Caco-2 (cell line): ENCODE results near the gene ENO1. TPM values are rescaled to one million over a fixed set of nuclear protein-coding genes. Genes with fewer than 3 reads are reported as not detected.

Experiments used
- BruUV-seq: library from RNA; stranded (reverse); fragments of 400-500 nt; replicated peaks from 2 replicates; lab custom pipeline; 2021; lab: Mats Ljungman, UMichigan
- CTCF ChIA-PET: fragments of 300-600 bp; sonication (Branson Sonifier 250); formaldehyde crosslinking; loops from one replicate; lab custom pipeline; 2022; ENCODE audit warnings: antibody characterized with exemption; lab: Charles Lee
- POLR2A ChIA-PET: fragments of 300-600 bp; sonication (Branson Sonifier 250); formaldehyde crosslinking; loops from one replicate; lab custom pipeline; 2022; ENCODE audit warnings: antibody characterized with exemption; lab: Charles Lee
- DNase-seq, 2 experiments: peaks; one replicate each; pipeline versions ENCODE4 v3.0.0 to v3.0.0-alpha.2; 2020 to 2022
- H3K27me3 ChIP-seq: replicated peaks from 2 replicates; pipeline ENCODE4 v1.6.0; 2011; ENCODE audit warnings: low read length; ENCODE audit not compliant: control insufficient read depth, insufficient read depth
- H3K36me3 ChIP-seq: 2 replicates; pipeline ENCODE4 v1.5.1; 2011; ENCODE audit warnings: low read length; ENCODE audit not compliant: control insufficient read depth, insufficient read depth
- H3K4me1 ChIP-seq: fragments of 250-450 bp; sonication (Bioruptor Pico); 2 replicates; pipeline ENCODE4 v1.5.1; 2020; ENCODE audit warnings: mild to moderate bottlenecking
- H3K4me3 ChIP-seq: 2 replicates; pipeline ENCODE4 v1.5.1; 2011; ENCODE audit warnings: low read depth, mild to moderate bottlenecking, control low read depth, low read length
- H3K9me3 ChIP-seq: fragments of 250-450 bp; sonication (Bioruptor Pico); 2 replicates; pipeline ENCODE4 v1.5.1; 2020; ENCODE audit warnings: mild to moderate bottlenecking, moderate library complexity
- H3K27ac Mint-ChIP-seq: one replicate; pipeline ENCODE4 v1.8.0; 2022; ENCODE audit warnings: mixed read lengths; ENCODE audit not compliant: unreplicated experiment
- H3K27me3 Mint-ChIP-seq: one replicate; pipeline ENCODE4 v1.8.0; 2022; ENCODE audit warnings: mixed read lengths; ENCODE audit not compliant: insufficient read depth, unreplicated experiment
- H3K36me3 Mint-ChIP-seq: one replicate; pipeline ENCODE4 v1.8.0; 2022; ENCODE audit warnings: mild to moderate bottlenecking, mixed read lengths; ENCODE audit not compliant: insufficient read depth, unreplicated experiment
- H3K4me1 Mint-ChIP-seq: one replicate; pipeline ENCODE4 v1.8.0; 2022; ENCODE audit warnings: low read depth, mixed read lengths; ENCODE audit not compliant: unreplicated experiment
- H3K4me3 Mint-ChIP-seq: one replicate; pipeline ENCODE4 v1.8.0; 2022; ENCODE audit warnings: mild to moderate bottlenecking, moderate library complexity, mixed read lengths; ENCODE audit not compliant: unreplicated experiment
- H3K9me3 Mint-ChIP-seq: one replicate; pipeline ENCODE4 v1.8.0; 2022; ENCODE audit warnings: mixed read lengths; ENCODE audit not compliant: unreplicated experiment
- CTCF ChIP-seq, 2 experiments: fragments of 200-600 bp in 1 of 2; IDR thresholded peaks; 1 replicate in 1 of 2; 2 replicates in 1 of 2; pipeline versions ENCODE4 v1.5.1 to v1.8.0; 2011 to 2022; ENCODE audit warnings: antibody characterized with exemption in 1 of 2, control low read depth in 1 of 2, inconsistent platforms in 1 of 2, low read depth in 1 of 2, low read length in 1 of 2, mild to moderate bottlenecking in 1 of 2, moderate library complexity in 1 of 2; ENCODE audit not compliant: insufficient read depth in 1 of 2, severe bottlenecking in 1 of 2, unreplicated experiment in 1 of 2
- intact Hi-C: fragments of 100-400 bp; cut with micrococcal nuclease; formaldehyde crosslinking; loops from one replicate; pipeline ENCODE4 v1.10.0; 2022; ENCODE audit not compliant: unreplicated experiment
- total RNA-seq: library from RNA; stranded (reverse); gene quantifications from 2 replicates; pipeline ENCODE4 v1.2.3, GENCODE V29; 2022

The ENO1 gene
- total RNA-seq, 1 experiment from 2014 or later, result 934 TPM

DNA sequence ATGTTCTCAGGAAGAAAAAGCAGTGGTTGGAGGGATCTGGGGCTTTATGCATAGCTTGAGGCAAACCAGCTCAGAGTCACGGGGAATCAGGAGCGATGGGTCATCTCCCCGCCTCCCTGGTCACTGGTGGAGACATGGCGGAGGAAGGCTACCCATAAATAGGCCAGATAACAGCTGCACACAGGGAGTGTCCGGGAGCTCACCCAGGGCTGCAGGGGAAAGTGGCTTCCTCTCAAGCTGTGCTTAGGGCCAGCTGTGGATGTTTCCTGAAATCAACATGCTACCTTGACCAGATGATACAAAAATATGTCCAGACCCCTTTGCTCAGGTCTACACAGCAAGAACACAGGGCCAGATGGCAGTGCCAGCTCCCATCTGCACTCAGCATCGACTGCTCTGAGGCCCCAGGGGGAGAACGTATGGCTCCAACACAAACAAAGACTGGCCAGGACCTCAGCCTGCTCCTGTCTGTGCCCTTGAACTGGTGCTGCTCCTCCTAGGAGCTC, 33.9 kb downstream of the ENO1 start:
- Mint-ChIP-seq H3K4me1 (no peaks in the 10 kb centered on the region), H3K27ac (no peak overlapping the region), H3K4me3 (no peak overlapping the region), H3K36me3 (no peaks in the 10 kb centered on the region), H3K27me3 (no peaks in the 10 kb centered on the region), H3K9me3 (no peaks in the 10 kb centered on the region)
- no peak for TF ChIP-seq CTCF (IDR thresholded peaks at IDR 0.05; ENCODE audit: insufficient read depth in 1 of 2, low read depth in 1 of 2, low read length in 1 of 2, severe bottlenecking in 1 of 2, unreplicated experiment in 1 of 2)
- intact Hi-C loops, result loop anchor here (5.0 to 10.0 kb wide), 2 partner anchors 52 to 100 kb away; no protein-coding TSS in a partner anchor
- Histone ChIP-seq H3K9me3 (no peaks in the 10 kb centered on the region), H3K36me3 (no peaks in the 10 kb centered on the region), H3K27me3 (no peaks in the 10 kb centered on the region), H3K4me3 (no peak overlapping the region), H3K4me1 (no peaks in the 10 kb centered on the region; the same call in 1 of the 2 replicates)
- POLR2A ChIA-PET, result interaction anchor here (0.6 kb wide), 1 partner anchor 30 kb away, joined by 3 read pairs; no protein-coding TSS in a partner anchor
- CTCF ChIA-PET, result no interaction called here
- no TSS peak for BruUV-seq
- no peak for DNase-seq

DNA sequence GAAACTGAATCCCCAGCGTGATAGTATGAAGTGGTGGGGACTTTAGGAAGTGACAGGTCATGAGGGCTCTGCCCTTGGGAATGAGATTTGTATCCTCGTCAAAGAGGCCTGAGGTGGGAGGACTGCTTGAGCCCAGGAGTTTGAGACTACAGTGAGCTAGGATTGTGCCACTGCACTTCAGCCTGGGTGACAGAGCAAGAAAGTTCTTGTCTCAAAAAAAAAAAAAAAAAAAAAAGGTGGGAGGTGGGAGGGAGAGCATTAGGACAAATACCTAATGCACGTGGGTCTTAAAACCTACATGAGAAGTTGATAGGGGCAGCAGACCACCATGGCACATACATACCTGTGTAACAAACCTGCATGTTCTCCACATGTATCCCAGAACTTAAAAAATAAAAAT, 37.1 kb downstream of the ENO1 start:
- Histone ChIP-seq H3K9me3 (no peaks in the 10 kb centered on the region), H3K4me1 (no peaks in the 10 kb centered on the region), H3K4me3 (no peak overlapping the region), H3K36me3 (no peaks in the 10 kb centered on the region), H3K27me3 (no peaks in the 10 kb centered on the region)
- H3K4me1 Mint-ChIP-seq, result no peaks in the 10 kb centered on the region
- TF ChIP-seq CTCF (IDR thresholded peaks at IDR 0.05; ENCODE audit: insufficient read depth in 1 of 2, low read depth in 1 of 2, low read length in 1 of 2, severe bottlenecking in 1 of 2, unreplicated experiment in 1 of 2), result no peak
- no TSS peak for BruUV-seq
- H3K27me3 Mint-ChIP-seq, result no peaks in the 10 kb centered on the region
- no peak for DNase-seq
- no peak overlapping the region for H3K27ac Mint-ChIP-seq
- no peaks in the 10 kb centered on the region for H3K36me3 Mint-ChIP-seq
- H3K9me3 Mint-ChIP-seq, result no peaks in the 10 kb centered on the region
- ChIA-PET CTCF (no interaction called here), POLR2A (no interaction called here)
- no peak overlapping the region for H3K4me3 Mint-ChIP-seq
- intact Hi-C loops, result loop anchor here (10.0 kb wide), 1 partner anchor 97 kb away; no protein-coding TSS in a partner anchor

- H3K9me3 Mint-ChIP-seq, result no peaks in the 10 kb centered on the region
- H3K4me3 ChIP-seq, result no peak overlapping the region
- H3K4me1 ChIP-seq, result no peaks in the 10 kb centered on the region
- no peaks in the 10 kb centered on the region for H3K36me3 Mint-ChIP-seq
- no peak for DNase-seq
- intact Hi-C loops, result loop anchor here (10.0 kb wide), 1 partner anchor 95 kb away; no protein-coding TSS in a partner anchor
- ChIA-PET POLR2A (no interaction called here), CTCF (interaction anchor here (2.1 kb wide), 1 partner anchor 9 kb away, joined by 6 read pairs; no protein-coding TSS in a partner anchor)
- H3K27ac Mint-ChIP-seq, result no peak overlapping the region
- no peaks in the 10 kb centered on the region for H3K27me3 Mint-ChIP-seq
- no peak overlapping the region for H3K4me3 Mint-ChIP-seq
- H3K36me3 ChIP-seq, result no peaks in the 10 kb centered on the region
- no TSS peak for BruUV-seq
- TF ChIP-seq CTCF (IDR thresholded peaks at IDR 0.05; ENCODE audit: insufficient read depth in 1 of 2, low read depth in 1 of 2, low read length in 1 of 2, severe bottlenecking in 1 of 2, unreplicated experiment in 1 of 2), result no peak
- no peaks in the 10 kb centered on the region for H3K27me3 ChIP-seq
- no peaks in the 10 kb centered on the region for H3K4me1 Mint-ChIP-seq
- H3K9me3 ChIP-seq, result no peaks in the 10 kb centered on the region
These were observed 38.5 kb downstream of the ENO1 start for GRCh38 chr1:8839990-8840389.
